MM.1S (cell line): ENCODE results near the gene TET1.
"Not testable (repeated sequence)": the region's sequence is repeated elsewhere in the genome, so short reads cannot be mapped to it uniquely, and the experiment has no call there.

Experiments
- EZH2phosphoT487 ChIP-seq: fragments of 300-600 bp; sonication (generic); IDR thresholded peaks from 2 replicates; pipeline ENCODE4 v1.6.1; 2018; ENCODE audit warnings: antibody characterized with exemption, low read length
- TF ChIP-seq, protein P1 (sequence below): fragments of 300-600 bp; sonication (generic); IDR thresholded peaks from 2 replicates; pipeline ENCODE4 v1.5.1; 2016; ENCODE audit warnings: antibody characterized with exemption, low read length, mixed read lengths

DNA sequence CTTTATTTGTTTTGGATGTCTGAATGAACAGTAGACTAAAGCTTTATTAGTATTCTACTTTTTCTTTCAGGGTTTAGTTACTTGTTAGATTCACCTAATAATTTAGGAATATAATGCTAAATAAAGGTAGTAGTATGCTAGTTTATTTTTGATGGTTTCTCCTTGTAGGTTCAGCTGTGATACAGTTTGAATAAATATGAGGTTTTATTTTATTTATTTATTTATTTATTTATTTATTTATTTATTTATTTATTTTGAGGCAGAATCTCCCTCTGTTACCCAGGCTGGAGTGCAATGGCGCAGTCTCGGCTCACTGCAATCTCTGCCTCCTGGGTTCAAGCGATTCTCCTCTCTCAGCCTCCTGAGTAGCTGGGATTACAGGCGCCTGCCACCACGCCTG, 180.5 kb downstream of the TET1 start:
- not testable (repeated sequence) for TF ChIP-seq EZH2phosphoT487
- TF ChIP-seq, protein P1, sequence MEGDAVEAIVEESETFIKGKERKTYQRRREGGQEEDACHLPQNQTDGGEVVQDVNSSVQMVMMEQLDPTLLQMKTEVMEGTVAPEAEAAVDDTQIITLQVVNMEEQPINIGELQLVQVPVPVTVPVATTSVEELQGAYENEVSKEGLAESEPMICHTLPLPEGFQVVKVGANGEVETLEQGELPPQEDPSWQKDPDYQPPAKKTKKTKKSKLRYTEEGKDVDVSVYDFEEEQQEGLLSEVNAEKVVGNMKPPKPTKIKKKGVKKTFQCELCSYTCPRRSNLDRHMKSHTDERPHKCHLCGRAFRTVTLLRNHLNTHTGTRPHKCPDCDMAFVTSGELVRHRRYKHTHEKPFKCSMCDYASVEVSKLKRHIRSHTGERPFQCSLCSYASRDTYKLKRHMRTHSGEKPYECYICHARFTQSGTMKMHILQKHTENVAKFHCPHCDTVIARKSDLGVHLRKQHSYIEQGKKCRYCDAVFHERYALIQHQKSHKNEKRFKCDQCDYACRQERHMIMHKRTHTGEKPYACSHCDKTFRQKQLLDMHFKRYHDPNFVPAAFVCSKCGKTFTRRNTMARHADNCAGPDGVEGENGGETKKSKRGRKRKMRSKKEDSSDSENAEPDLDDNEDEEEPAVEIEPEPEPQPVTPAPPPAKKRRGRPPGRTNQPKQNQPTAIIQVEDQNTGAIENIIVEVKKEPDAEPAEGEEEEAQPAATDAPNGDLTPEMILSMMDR = not testable (repeated sequence)
